T-helper 9 cell (primary cell): ENCODE results near the gene PHF21A.
"Not testable (repeated sequence)": the region's sequence is repeated elsewhere in the genome, so short reads cannot be mapped to it uniquely, and the experiment has no call there.

Experiments used
- DNase-seq: peaks from one replicate; pipeline ENCODE4 v3.0.0-alpha.2; 2020

PHF21A gene

GRCh38 chr11:46120346-46121300 is 631 bp downstream of the PHF21A start:
- DNase-seq = peak; percentile 14

GRCh38 chr11:46119352-46120216 is 1.7 kb downstream of the PHF21A start:
- DNase-seq = peak; percentile 57

- no peak for DNase-seq
These were observed 2.4 kb downstream of the PHF21A start for GRCh38 chr11:46118702-46119351.

- no peak for DNase-seq
These were observed 3.4 kb downstream of the PHF21A start for GRCh38 chr11:46117842-46118241.

GRCh38 chr11:46116712-46117037 is 4.6 kb downstream of the PHF21A start:
- not testable (repeated sequence) for DNase-seq

- no peak for DNase-seq
These were observed 5.1 kb downstream of the PHF21A start for GRCh38 chr11:46116007-46116711.

GRCh38 chr11:46114961-46115360 is 6.3 kb downstream of the PHF21A start:
- no peak for DNase-seq

GRCh38 chr11:46114378-46114777 is 6.9 kb downstream of the PHF21A start:
- DNase-seq = no peak

- no peak for DNase-seq
These were observed 8.2 kb downstream of the PHF21A start for GRCh38 chr11:46112961-46113607.

- no peak for DNase-seq
These were observed 12.5 kb downstream of the PHF21A start for GRCh38 chr11:46108751-46109150.

GRCh38 chr11:46107780-46108179 is 13.5 kb downstream of the PHF21A start:
- DNase-seq = no peak

- no peak for DNase-seq
These were observed 13.9 kb downstream of the PHF21A start for GRCh38 chr11:46107408-46107718.

- DNase-seq = no peak
These were observed 14.5 kb downstream of the PHF21A start for GRCh38 chr11:46106530-46107407.

- no peak for DNase-seq
These were observed 15.3 kb downstream of the PHF21A start for GRCh38 chr11:46105926-46106325.

GRCh38 chr11:46105134-46105628 is 16.1 kb downstream of the PHF21A start:
- no peak for DNase-seq

GRCh38 chr11:46102843-46103242 is 18.4 kb downstream of the PHF21A start:
- DNase-seq = no peak

- DNase-seq = no peak
These were observed 20.6 kb downstream of the PHF21A start for GRCh38 chr11:46100670-46101069.

GRCh38 chr11:46099963-46100316 is 21.3 kb downstream of the PHF21A start:
- no peak for DNase-seq

- no peak for DNase-seq
These were observed 30.9 kb downstream of the PHF21A start for GRCh38 chr11:46090375-46090774.

GRCh38 chr11:46079662-46080061 is 41.6 kb downstream of the PHF21A start:
- DNase-seq = no peak

GRCh38 chr11:46075928-46076327 is 45.3 kb downstream of the PHF21A start:
- DNase-seq = no peak
